ENCODE data around the gene GARIN1A. TPM values are rescaled to one million over a fixed set of nuclear protein-coding genes. Genes with fewer than 3 reads are reported as not detected.

Gene GARIN1A
- total RNA-seq, 4 donors from 2014 or later, result 0.18 to 8.3 (median 3.5) TPM

DNA sequence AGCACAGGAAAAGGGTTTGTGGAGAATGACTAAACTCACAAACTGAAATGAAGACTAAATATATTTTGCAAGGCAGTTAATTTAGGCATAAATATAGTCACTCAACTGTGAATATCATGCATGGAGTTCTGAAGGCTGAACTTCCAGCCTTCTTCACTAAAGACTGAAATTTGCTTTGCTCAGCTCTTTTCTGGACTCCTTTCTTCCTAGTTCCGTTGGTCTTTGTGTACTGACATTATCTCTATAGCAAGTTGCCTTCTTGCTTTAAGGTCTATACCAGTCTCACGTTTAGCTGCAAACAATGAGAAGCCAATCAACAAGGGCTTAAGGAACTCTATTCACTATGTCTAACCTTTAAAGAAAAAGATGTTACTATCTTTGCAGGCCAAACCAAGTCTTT lies 22.6 kb downstream of the GARIN1A start:
- DNase-seq, result no peak
- Histone ChIP-seq H3K4me1 (peaks cover 0 to 8% (median 0%) of the 10 kb centered on the region in 4 donors), H3K4me3 (no peak overlapping the region), H3K27ac (no peak overlapping the region), H3K9me3 (no peaks in the 10 kb centered on the region), H3K36me3 (no peaks in the 10 kb centered on the region), H3K27me3 (peaks cover 0 to 11% of the 10 kb centered on the region in 2 donors)
- TF ChIP-seq, protein P1, sequence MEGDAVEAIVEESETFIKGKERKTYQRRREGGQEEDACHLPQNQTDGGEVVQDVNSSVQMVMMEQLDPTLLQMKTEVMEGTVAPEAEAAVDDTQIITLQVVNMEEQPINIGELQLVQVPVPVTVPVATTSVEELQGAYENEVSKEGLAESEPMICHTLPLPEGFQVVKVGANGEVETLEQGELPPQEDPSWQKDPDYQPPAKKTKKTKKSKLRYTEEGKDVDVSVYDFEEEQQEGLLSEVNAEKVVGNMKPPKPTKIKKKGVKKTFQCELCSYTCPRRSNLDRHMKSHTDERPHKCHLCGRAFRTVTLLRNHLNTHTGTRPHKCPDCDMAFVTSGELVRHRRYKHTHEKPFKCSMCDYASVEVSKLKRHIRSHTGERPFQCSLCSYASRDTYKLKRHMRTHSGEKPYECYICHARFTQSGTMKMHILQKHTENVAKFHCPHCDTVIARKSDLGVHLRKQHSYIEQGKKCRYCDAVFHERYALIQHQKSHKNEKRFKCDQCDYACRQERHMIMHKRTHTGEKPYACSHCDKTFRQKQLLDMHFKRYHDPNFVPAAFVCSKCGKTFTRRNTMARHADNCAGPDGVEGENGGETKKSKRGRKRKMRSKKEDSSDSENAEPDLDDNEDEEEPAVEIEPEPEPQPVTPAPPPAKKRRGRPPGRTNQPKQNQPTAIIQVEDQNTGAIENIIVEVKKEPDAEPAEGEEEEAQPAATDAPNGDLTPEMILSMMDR (IDR thresholded peaks at IDR 0.05), result no peak
- no peak for TF ChIP-seq POLR2A (IDR thresholded peaks at IDR 0.05)

DNA sequence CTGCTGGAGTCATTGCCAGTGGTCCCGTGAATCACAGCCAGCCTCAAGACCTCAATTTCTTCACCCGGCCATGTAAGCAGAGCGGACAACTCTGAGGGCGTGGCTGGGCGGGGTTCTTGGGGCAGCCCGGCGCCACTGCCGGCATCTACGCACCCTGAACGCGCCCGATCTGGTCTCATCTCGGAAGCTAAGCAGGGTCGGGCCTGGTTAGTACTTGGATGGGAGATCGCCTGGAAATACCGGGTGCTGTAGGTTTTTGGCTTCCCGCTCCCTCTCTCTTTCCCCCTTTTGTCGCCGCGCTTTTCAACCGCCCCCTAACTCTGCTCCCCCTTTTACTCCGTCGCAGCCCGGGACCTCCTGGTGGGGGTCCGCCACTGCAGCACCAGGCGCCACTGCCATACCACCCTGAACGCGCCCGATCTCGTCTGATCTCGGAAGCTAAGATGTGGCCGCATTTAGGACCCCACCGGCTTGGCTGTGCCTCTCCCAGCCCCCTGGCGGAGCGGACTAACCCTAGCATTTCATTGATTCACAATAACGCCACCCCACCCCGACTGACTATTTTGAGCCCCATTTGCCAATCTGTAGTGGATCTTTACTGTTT lies 25.3 kb downstream of the GARIN1A start:
- TF ChIP-seq, protein P1 (IDR thresholded peaks at IDR 0.05), result no peak
- TF ChIP-seq POLR2A (IDR thresholded peaks at IDR 0.05), result no peak
- Histone ChIP-seq H3K4me3 (peak overlapping the region in 3 of 4 donors; percentile 3 to 34 (median 29)), H3K27ac (no peak overlapping the region), H3K36me3 (no peaks in the 10 kb centered on the region), H3K9me3 (no peaks in the 10 kb centered on the region), H3K27me3 (peaks cover 0 to 11% of the 10 kb centered on the region in 2 donors), H3K4me1 (peaks cover 0 to 8% (median 0%) of the 10 kb centered on the region in 4 donors)
- peak; percentile 35 to 62 (median 57) for DNase-seq

DNA sequence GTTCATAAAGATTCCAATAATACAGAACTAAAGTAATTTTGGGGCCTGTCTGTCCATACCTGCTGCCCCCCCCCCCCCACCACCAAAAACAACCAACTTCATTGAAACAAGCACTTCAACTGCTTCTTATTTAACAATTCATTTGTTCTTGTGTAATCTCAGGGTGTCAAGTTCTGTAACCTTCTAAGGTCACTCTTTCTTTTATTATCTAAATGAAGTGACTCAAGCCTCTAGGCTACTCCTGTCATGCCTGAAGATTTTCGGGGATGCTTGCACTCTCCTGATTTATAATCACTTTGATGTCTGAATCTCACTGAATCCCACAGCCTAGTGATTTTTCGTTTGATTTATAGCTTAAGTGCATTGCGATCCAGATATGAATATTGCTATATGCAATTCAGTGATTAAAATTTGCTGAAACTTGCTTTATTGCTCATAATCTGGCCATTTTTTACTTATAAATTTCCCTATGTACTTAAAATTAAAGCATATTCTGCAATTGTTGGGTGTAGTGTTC lies 27.2 kb downstream of the GARIN1A start:
- DNase-seq, result no peak
- Histone ChIP-seq H3K36me3 (no peaks in the 10 kb centered on the region), H3K9me3 (no peaks in the 10 kb centered on the region), H3K4me1 (peaks cover 0 to 8% (median 0%) of the 10 kb centered on the region in 4 donors), H3K27me3 (peaks cover 0 to 11% of the 10 kb centered on the region in 2 donors), H3K27ac (no peak overlapping the region), H3K4me3 (no peak overlapping the region)
- TF ChIP-seq POLR2A (IDR thresholded peaks at IDR 0.05), result no peak
- TF ChIP-seq, protein P1 (IDR thresholded peaks at IDR 0.05), result no peak

DNA sequence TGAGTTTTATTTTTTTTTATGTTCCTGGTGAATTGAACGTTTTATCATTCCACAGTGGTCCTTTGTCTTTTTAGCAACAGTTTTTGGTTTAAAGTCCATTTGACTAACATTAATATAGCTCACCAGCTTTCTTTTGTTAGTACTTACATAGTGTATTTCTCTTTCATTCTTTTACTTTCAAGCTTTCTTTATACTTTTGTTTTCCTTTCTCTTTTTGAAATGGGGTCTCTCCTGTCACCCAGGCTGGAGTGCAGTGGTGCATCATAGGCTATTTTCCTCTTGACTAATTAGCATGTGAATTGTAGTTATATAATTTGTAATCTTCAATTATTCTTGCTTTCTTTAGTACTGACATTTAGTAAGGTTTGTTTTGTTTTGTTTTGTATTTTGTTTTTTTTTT lies 27.8 kb downstream of the GARIN1A start:
- no peak overlapping the region for H3K4me3 ChIP-seq
- DNase-seq, result no peak
- no peaks in the 10 kb centered on the region for H3K36me3 ChIP-seq
- H3K4me1 ChIP-seq, result peaks cover 0 to 8% (median 0%) of the 10 kb centered on the region in 4 donors
- H3K27me3 ChIP-seq, result peaks cover 0 to 11% of the 10 kb centered on the region in 2 donors
- TF ChIP-seq POLR2A (IDR thresholded peaks at IDR 0.05), result no peak
- TF ChIP-seq, protein P1 (IDR thresholded peaks at IDR 0.05), result no peak
- H3K27ac ChIP-seq, result no peak overlapping the region
- no peaks in the 10 kb centered on the region for H3K9me3 ChIP-seq

DNA sequence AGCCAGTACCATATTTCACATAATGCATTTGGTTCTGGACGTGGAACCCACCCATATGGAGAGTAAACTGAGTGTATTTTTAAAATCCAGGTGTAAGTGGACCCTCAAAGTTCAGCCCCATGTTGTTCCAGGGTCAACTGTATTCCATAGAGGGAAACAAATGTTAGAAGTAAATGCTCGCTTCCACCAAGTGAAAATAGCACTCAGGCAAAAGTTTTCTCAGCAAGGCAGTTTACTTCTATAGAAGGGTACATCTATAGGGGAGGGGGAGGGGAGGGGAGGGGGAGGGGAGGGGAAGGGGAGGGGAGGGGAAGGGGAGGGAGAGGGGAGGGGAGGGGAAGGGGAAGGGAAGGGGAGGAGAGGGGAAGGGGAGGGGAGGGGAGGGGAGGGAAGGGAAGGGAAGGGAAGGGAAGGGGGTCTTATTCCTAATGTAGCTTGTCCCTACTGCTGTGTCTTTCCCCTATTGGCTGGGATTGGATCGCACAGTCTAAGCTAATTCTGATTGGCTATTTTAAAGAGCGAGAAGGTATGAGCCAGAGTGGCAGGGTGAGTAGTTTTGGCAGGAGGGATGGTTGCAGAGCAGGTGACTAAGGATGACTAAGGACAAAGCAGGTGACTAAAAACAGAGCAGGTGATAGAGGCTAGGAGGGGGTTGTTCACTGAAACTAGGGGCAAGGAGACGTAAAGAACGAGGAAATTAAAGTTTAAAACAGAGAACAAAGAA lies 29.1 kb downstream of the GARIN1A start:
- H3K4me3 ChIP-seq, result no peak overlapping the region
- DNase-seq, result no peak
- peaks cover 0 to 11% of the 10 kb centered on the region in 2 donors for H3K27me3 ChIP-seq

More for the DNA sequence above, 29.1 kb downstream of the GARIN1A start:
- Histone ChIP-seq H3K27ac (no peak overlapping the region), H3K36me3 (no peaks in the 10 kb centered on the region), H3K4me1 (peaks cover 0 to 8% (median 0%) of the 10 kb centered on the region in 4 donors), H3K9me3 (no peaks in the 10 kb centered on the region)
- no peak for TF ChIP-seq POLR2A (IDR thresholded peaks at IDR 0.05)
- TF ChIP-seq, protein P1 (IDR thresholded peaks at IDR 0.05), result no peak

Measured in Peyer's patch (tissue), 4 donors.